Measurements from ENCODE around the gene C3orf33. TPM values are rescaled to one million over a fixed set of nuclear protein-coding genes. Genes with fewer than 3 reads are reported as not detected.

Gene C3orf33
- total and polyA plus RNA-seq, 2 experiments from 2014 or later = 4.8 to 5.5 TPM

GRCh38 chr3:155747286-155747945 is 58.7 kb downstream of the C3orf33 start:
- Histone ChIP-seq H3K36me3 (no peaks in the 10 kb centered on the region), H3K4me1 (ENCODE audit: low read depth) (peaks cover 7% of the 10 kb centered on the region), H3K27me3 (no peaks in the 10 kb centered on the region), H3K9me3 (ENCODE audit: low read depth) (no peaks in the 10 kb centered on the region), H3K4me3 (no peak overlapping the region), H3K27ac (no peak overlapping the region)
- no peak for DNase-seq (ENCODE audit: low read depth in 1 of 2, low spot score in 1 of 2)
- no peak for TF ChIP-seq CTCF (IDR thresholded peaks at IDR 0.05; ENCODE audit: low read depth, low read length)

DNA sequence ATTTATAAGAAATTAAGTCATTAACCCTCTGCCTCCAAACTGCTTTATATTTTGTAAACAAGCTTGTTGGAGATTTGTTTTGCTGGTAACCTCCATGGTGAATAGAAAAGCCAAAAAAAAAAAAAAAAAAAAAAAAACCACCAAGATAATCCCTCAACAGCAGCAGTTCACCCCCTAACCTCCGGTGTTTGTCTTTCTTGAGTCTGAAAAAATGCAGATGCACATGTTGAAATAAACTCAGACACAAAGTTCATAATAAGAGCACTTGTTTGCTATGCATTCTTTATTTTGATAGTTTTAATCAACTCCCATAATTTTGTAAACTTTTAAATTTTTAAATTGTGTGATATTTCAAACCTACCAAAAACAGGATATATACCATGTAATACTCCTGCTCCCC is 59.4 kb downstream of the C3orf33 start:
- Histone ChIP-seq H3K9me3 (ENCODE audit: low read depth) (no peaks in the 10 kb centered on the region), H3K27ac (no peak overlapping the region), H3K4me3 (no peak overlapping the region), H3K36me3 (no peaks in the 10 kb centered on the region), H3K4me1 (ENCODE audit: low read depth) (peaks cover 9% of the 10 kb centered on the region), H3K27me3 (no peaks in the 10 kb centered on the region)
- DNase-seq (ENCODE audit: low read depth in 1 of 2, low spot score in 1 of 2) = no peak
- TF ChIP-seq CTCF (IDR thresholded peaks at IDR 0.05; ENCODE audit: low read depth, low read length) = no peak

GRCh38 chr3:155745795-155746550 is 60.1 kb downstream of the C3orf33 start:
- DNase-seq (ENCODE audit: low read depth in 1 of 2, low spot score in 1 of 2) = peak; percentile 10 to 48
- no peaks in the 10 kb centered on the region for H3K9me3 ChIP-seq (ENCODE audit: low read depth)

GRCh38 chr3:155744626-155745324 is 61.3 kb downstream of the C3orf33 start, which contains the start of gene PLCH1:
Gene PLCH1, minus strand, starts transcription at chr3:155745071. Its CDS starts 40,847 bp downstream, at chr3:155704224.
- no peak for TF ChIP-seq CTCF (IDR thresholded peaks at IDR 0.05; ENCODE audit: low read depth, low read length)
- Histone ChIP-seq H3K27me3 (no peaks in the 10 kb centered on the region), H3K4me1 (ENCODE audit: low read depth) (peaks cover 12% of the 10 kb centered on the region), H3K4me3 (peak within 1 kb of the TSS; percentile 81), H3K36me3 (no peaks in the 10 kb centered on the region), H3K9me3 (ENCODE audit: low read depth) (no peaks in the 10 kb centered on the region), H3K27ac (no peak within 1 kb of the TSS)
- DNase-seq (ENCODE audit: low read depth in 1 of 2, low spot score in 1 of 2) = peak; percentile 57 to 85

More at GRCh38 chr3:155745795-155746550, 60.1 kb downstream of the C3orf33 start:
- H3K4me3 ChIP-seq = no peak overlapping the region
- TF ChIP-seq CTCF (IDR thresholded peaks at IDR 0.05; ENCODE audit: low read depth, low read length) = no peak
- no peaks in the 10 kb centered on the region for H3K36me3 ChIP-seq
- H3K27me3 ChIP-seq = no peaks in the 10 kb centered on the region
- peaks cover 12% of the 10 kb centered on the region for H3K4me1 ChIP-seq (ENCODE audit: low read depth)
- H3K27ac ChIP-seq = no peak overlapping the region

GRCh38 chr3:155744010-155744625 is 62.0 kb downstream of the C3orf33 start:
- peak; percentile 27 to 77 for DNase-seq (ENCODE audit: low read depth in 1 of 2, low spot score in 1 of 2)
- Histone ChIP-seq H3K27me3 (no peaks in the 10 kb centered on the region), H3K27ac (no peak overlapping the region), H3K4me3 (peak overlapping the region; percentile 81), H3K36me3 (no peaks in the 10 kb centered on the region), H3K4me1 (ENCODE audit: low read depth) (peaks cover 12% of the 10 kb centered on the region), H3K9me3 (ENCODE audit: low read depth) (no peaks in the 10 kb centered on the region)
- no peak for TF ChIP-seq CTCF (IDR thresholded peaks at IDR 0.05; ENCODE audit: low read depth, low read length)

All from cardiac muscle cell (in vitro differentiated cells and primary cell).